SK-N-SH (cell line): ENCODE data around the gene SLC5A12. TPM values are rescaled to one million over a fixed set of nuclear protein-coding genes. Genes with fewer than 3 reads are reported as not detected.
A peak's percentile ranks its signal among the peaks of the same experiment; 100 is the strongest.

Source experiments
- CTCF ChIA-PET: fragments of 300-600, 350-600 bp; formaldehyde crosslinking; extraction: SDS; loops from one replicate; lab custom pipeline; 2021; lab: Yijun Ruan, JAX
- POLR2A ChIA-PET: fragments of 350-600 bp; sonication (Branson Sonifier 250); formaldehyde crosslinking; extraction: SDS; loops from one replicate; lab custom pipeline; 2020; ENCODE audit warnings: antibody characterized with exemption, inconsistent platforms; lab: Yijun Ruan, JAX
- DNase-seq: peaks from one replicate; pipeline ENCODE4 v3.0.0; 2012
- H2AFZ ChIP-seq: fragments of 200-600 bp; sonication (generic); 2 replicates; pipeline ENCODE4 v1.8.1; 2016; ENCODE audit warnings: antibody characterized with exemption, mild to moderate bottlenecking, low read depth
- H3F3A ChIP-seq: fragments of 200-600 bp; sonication (generic); replicated peaks from 2 replicates; pipeline ENCODE3; 2016; ENCODE audit warnings: antibody characterized with exemption, mild to moderate bottlenecking; ENCODE audit not compliant: insufficient read depth
- H3K27ac ChIP-seq, 2 experiments: fragments of 200-500 bp in 1 of 2; fragments of 200-600 bp in 1 of 2; sonication (Bioruptor generic) in 1 of 2; sonication (generic), shearing (Covaris generic) in 1 of 2; 2 replicates each; pipeline versions ENCODE4 v1.5.1 to v1.6.1; 2014 to 2016; ENCODE audit warnings: low read depth in 2 of 2, inconsistent platforms in 1 of 2, low read length in 1 of 2, mild to moderate bottlenecking in 1 of 2, mixed read lengths in 1 of 2
- H3K27me3 ChIP-seq: fragments of 200-600 bp; sonication (generic), shearing (Covaris generic); 2 replicates; pipeline ENCODE4 v1.6.1; 2016; ENCODE audit warnings: mixed run types; ENCODE audit not compliant: insufficient read depth
- H3K36me3 ChIP-seq, 2 experiments: fragments of 200-500 bp in 1 of 2; fragments of 200-600 bp in 1 of 2; sonication (Bioruptor generic) in 1 of 2; sonication (generic) in 1 of 2; replicated peaks in 1 of 2; 2 replicates each; pipeline versions ENCODE3 to v1.5.1; 2014 to 2016; ENCODE audit warnings: low read length in 1 of 2, mild to moderate bottlenecking in 1 of 2; ENCODE audit not compliant: insufficient read depth in 2 of 2, control insufficient read depth in 1 of 2
- H3K4me1 ChIP-seq, 2 experiments: fragments of 200-500 bp in 1 of 2; fragments of 200-600 bp in 1 of 2; sonication (Bioruptor generic) in 1 of 2; sonication (generic), shearing (Covaris generic) in 1 of 2; 2 replicates each; pipeline versions ENCODE4 v1.5.1 to v1.6.1; 2014 to 2016; ENCODE audit warnings: low read depth in 1 of 2, low read length in 1 of 2, mixed run types in 1 of 2; ENCODE audit not compliant: insufficient read depth in 2 of 2, control insufficient read depth in 1 of 2
- H3K4me2 ChIP-seq: fragments of 200-600 bp; sonication (generic), shearing (Covaris generic); 2 replicates; pipeline ENCODE4 v1.6.1; 2017; ENCODE audit warnings: mixed run types
- H3K4me3 ChIP-seq, 2 experiments: fragments of 200-500 bp in 1 of 2; fragments of 200-600 bp in 1 of 2; sonication (Bioruptor generic) in 1 of 2; sonication (generic), shearing (Covaris generic) in 1 of 2; 2 replicates each; pipeline versions ENCODE4 v1.5.1 to v1.8.1; 2014 to 2016; ENCODE audit warnings: low read depth in 2 of 2, inconsistent platforms in 1 of 2, low read length in 1 of 2, mild to moderate bottlenecking in 1 of 2, mixed read lengths in 1 of 2, moderate library complexity in 1 of 2
- H3K79me2 ChIP-seq: fragments of 200-600 bp; sonication (generic); 2 replicates; pipeline ENCODE4 v1.8.1; 2017; ENCODE audit warnings: mild to moderate bottlenecking; ENCODE audit not compliant: insufficient read depth
- H3K9ac ChIP-seq: fragments of 200-600 bp; sonication (generic); 2 replicates; pipeline ENCODE4 v1.6.1; 2017; ENCODE audit warnings: mixed run types
- H3K9me2 ChIP-seq: fragments of 200-600 bp; sonication (generic); 2 replicates; pipeline ENCODE4 v1.6.1; 2017; ENCODE audit warnings: mixed run types
- H3K9me3 ChIP-seq: fragments of 200-600 bp; sonication (generic); 2 replicates; pipeline ENCODE4 v1.6.1; 2017; ENCODE audit warnings: mixed run types, mild to moderate bottlenecking, moderate library complexity
- H4K20me1 ChIP-seq: fragments of 200-600 bp; sonication (generic); 2 replicates; pipeline ENCODE4 v1.6.1; 2017; ENCODE audit warnings: mild to moderate bottlenecking, mixed run types; ENCODE audit not compliant: insufficient read depth
- ELF1 ChIP-seq: IDR thresholded peaks from 2 replicates; pipeline ENCODE4 v1.4.0; 2012
- EZH2phosphoT487 ChIP-seq: fragments of 200-600 bp; sonication (generic); IDR thresholded peaks from 2 replicates; pipeline ENCODE4 v1.6.1; 2017; ENCODE audit warnings: low read depth, mixed run types, mild to moderate bottlenecking, antibody characterized with exemption, moderate library complexity, borderline replicate concordance
- FOSL2 ChIP-seq: IDR thresholded peaks from 2 replicates; pipeline ENCODE4 v1.4.0; 2012; ENCODE audit warnings: low read depth, mild to moderate bottlenecking, moderate library complexity, borderline replicate concordance
- FOXJ3 ChIP-seq: sonication (generic); formaldehyde crosslinking; IDR thresholded peaks from 2 replicates; pipeline ENCODE4 v1.5.1; 2020; ENCODE audit warnings: mild to moderate bottlenecking, missing genetic modification reagents
- FOXM1 ChIP-seq: IDR thresholded peaks from 2 replicates; pipeline ENCODE4 v1.4.0; 2012; ENCODE audit warnings: low read depth, mild to moderate bottlenecking
- REST ChIP-seq: IDR thresholded peaks from 2 replicates; pipeline ENCODE4 v1.6.1; 2012; ENCODE audit warnings: mild to moderate bottlenecking, low read depth, low read length, moderate library complexity
- SMC3 ChIP-seq: IDR thresholded peaks from 2 replicates; pipeline ENCODE4 v1.6.1; 2012; ENCODE audit warnings: low read depth, low read length, improper control_type of control experiment
- TAF1 ChIP-seq: IDR thresholded peaks from 2 replicates; pipeline ENCODE4 v1.6.1; 2012; ENCODE audit warnings: low read depth, mild to moderate bottlenecking, low read length, moderate library complexity, borderline replicate concordance
- TCF12 ChIP-seq: IDR thresholded peaks from 2 replicates; pipeline ENCODE4 v1.4.0; 2012
- USF1 ChIP-seq: IDR thresholded peaks from 2 replicates; pipeline ENCODE4 v1.4.0; 2012; ENCODE audit warnings: low read depth, borderline replicate concordance
- WGBS: methylation state at CpG from one replicate; pipeline ENCODE4 v1.1.6; 2017; ENCODE audit warnings: low lambda C conversion rate; 5-methylcytosine and 5-hydroxymethylcytosine counted together
- polyA plus RNA-seq, 3 experiments: library from polyadenylated mRNA; depleted of rRNA; stranded (reverse); fragments of >200 nt; gene quantifications; 2 replicates each; pipeline ENCODE4 v1.2.3, GENCODE V29; 2012
- TF ChIP-seq, protein P1 (sequence below): IDR thresholded peaks from 2 replicates; pipeline ENCODE4 v1.4.0; 2012; ENCODE audit warnings: low read depth, borderline replicate concordance
- TF ChIP-seq, protein P2 (sequence below): fragments of 150-350 bp; IDR thresholded peaks from 2 replicates; pipeline ENCODE4 v1.6.1; 2016; ENCODE audit warnings: mild to moderate bottlenecking, low read depth, low read length
- TF ChIP-seq, protein P3 (sequence below): fragments of 200-600 bp; sonication (generic); IDR thresholded peaks from 2 replicates; pipeline ENCODE4 v1.6.1; 2017; ENCODE audit warnings: antibody characterized with exemption, mild to moderate bottlenecking, moderate library complexity

The SLC5A12 gene
- polyA plus RNA-seq, 1 of the 3 experiments (the other 2 are of a cell fraction) = 0.03 TPM

DNA sequence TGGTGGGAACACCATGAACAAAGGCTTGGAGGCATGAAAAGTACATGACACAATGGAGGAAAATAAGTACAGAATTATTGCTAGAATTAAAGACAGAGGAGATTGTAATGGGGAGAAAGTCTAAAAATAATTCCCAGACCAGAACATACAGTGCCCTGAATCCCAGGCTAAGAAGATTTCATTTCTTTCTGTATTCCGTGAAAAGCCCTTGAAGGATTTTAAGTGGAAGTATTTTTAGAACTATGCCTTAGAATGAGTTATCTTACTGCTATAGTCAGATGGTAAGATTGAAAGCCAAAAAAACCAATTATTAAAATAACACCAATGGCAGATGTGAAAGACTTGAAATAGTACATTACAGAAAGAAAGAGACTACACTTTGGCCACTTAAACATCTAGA lies 36.1 kb upstream of the SLC5A12 start:
- DNase-seq = no peak
- TF ChIP-seq FOSL2 = no peak
- TF ChIP-seq ELF1 = no peak
- no peak for TF ChIP-seq USF1
- TF ChIP-seq FOXM1 = no peak
- no peak for TF ChIP-seq SMC3
- no peak for TF ChIP-seq TAF1
- TF ChIP-seq, protein P1, sequence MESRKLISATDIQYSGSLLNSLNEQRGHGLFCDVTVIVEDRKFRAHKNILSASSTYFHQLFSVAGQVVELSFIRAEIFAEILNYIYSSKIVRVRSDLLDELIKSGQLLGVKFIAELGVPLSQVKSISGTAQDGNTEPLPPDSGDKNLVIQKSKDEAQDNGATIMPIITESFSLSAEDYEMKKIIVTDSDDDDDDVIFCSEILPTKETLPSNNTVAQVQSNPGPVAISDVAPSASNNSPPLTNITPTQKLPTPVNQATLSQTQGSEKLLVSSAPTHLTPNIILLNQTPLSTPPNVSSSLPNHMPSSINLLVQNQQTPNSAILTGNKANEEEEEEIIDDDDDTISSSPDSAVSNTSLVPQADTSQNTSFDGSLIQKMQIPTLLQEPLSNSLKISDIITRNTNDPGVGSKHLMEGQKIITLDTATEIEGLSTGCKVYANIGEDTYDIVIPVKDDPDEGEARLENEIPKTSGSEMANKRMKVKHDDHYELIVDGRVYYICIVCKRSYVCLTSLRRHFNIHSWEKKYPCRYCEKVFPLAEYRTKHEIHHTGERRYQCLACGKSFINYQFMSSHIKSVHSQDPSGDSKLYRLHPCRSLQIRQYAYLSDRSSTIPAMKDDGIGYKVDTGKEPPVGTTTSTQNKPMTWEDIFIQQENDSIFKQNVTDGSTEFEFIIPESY = no peak
- TF ChIP-seq, protein P2, sequence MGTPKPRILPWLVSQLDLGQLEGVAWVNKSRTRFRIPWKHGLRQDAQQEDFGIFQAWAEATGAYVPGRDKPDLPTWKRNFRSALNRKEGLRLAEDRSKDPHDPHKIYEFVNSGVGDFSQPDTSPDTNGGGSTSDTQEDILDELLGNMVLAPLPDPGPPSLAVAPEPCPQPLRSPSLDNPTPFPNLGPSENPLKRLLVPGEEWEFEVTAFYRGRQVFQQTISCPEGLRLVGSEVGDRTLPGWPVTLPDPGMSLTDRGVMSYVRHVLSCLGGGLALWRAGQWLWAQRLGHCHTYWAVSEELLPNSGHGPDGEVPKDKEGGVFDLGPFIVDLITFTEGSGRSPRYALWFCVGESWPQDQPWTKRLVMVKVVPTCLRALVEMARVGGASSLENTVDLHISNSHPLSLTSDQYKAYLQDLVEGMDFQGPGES = no peak
- TF ChIP-seq, protein P3, sequence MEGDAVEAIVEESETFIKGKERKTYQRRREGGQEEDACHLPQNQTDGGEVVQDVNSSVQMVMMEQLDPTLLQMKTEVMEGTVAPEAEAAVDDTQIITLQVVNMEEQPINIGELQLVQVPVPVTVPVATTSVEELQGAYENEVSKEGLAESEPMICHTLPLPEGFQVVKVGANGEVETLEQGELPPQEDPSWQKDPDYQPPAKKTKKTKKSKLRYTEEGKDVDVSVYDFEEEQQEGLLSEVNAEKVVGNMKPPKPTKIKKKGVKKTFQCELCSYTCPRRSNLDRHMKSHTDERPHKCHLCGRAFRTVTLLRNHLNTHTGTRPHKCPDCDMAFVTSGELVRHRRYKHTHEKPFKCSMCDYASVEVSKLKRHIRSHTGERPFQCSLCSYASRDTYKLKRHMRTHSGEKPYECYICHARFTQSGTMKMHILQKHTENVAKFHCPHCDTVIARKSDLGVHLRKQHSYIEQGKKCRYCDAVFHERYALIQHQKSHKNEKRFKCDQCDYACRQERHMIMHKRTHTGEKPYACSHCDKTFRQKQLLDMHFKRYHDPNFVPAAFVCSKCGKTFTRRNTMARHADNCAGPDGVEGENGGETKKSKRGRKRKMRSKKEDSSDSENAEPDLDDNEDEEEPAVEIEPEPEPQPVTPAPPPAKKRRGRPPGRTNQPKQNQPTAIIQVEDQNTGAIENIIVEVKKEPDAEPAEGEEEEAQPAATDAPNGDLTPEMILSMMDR = no peak
- TF ChIP-seq EZH2phosphoT487 = no peak
- no peak for TF ChIP-seq TCF12
- no peak for TF ChIP-seq REST
- no peak for TF ChIP-seq FOXJ3 (CRISPR knock-in tag)
- TF ChIP-seq, all 33 proteins: peak for 0
- peaks cover 0 to 3% of the 10 kb centered on the region in 2 experiments; a peak in 1 of 4 replicates for H3K4me1 ChIP-seq
- no peaks in the 10 kb centered on the region for H3K9me3 ChIP-seq
- H4K20me1 ChIP-seq = no peaks in the 10 kb centered on the region
- no peaks in the 10 kb centered on the region for H3K27me3 ChIP-seq
- H3K27ac ChIP-seq = no peak overlapping the region
- 65% methylated on average over 1 of the region's 1 CpG for WGBS
- CTCF ChIA-PET = interaction anchor here (3.2 kb wide), 1 partner anchor 401 kb away, joined by 36 read pairs; no protein-coding TSS in a partner anchor
- no peak overlapping the region for H3K4me2 ChIP-seq
- H3K4me3 ChIP-seq = no peak overlapping the region
- H3K36me3 ChIP-seq = no peaks in the 10 kb centered on the region
- H3K9me2 ChIP-seq = no peaks in the 10 kb centered on the region
- peaks cover 3% of the 10 kb centered on the region for H3F3A ChIP-seq
- POLR2A ChIA-PET = no interaction called here
- no peak overlapping the region for H3K9ac ChIP-seq
- H3K79me2 ChIP-seq = no peaks in the 10 kb centered on the region
- 0 out of 2 replicates have a peak overlapping the region, but pooled peaks have one; percentile 5 for H2AFZ ChIP-seq
